ENCODE results near the gene BEND5.

DNA sequence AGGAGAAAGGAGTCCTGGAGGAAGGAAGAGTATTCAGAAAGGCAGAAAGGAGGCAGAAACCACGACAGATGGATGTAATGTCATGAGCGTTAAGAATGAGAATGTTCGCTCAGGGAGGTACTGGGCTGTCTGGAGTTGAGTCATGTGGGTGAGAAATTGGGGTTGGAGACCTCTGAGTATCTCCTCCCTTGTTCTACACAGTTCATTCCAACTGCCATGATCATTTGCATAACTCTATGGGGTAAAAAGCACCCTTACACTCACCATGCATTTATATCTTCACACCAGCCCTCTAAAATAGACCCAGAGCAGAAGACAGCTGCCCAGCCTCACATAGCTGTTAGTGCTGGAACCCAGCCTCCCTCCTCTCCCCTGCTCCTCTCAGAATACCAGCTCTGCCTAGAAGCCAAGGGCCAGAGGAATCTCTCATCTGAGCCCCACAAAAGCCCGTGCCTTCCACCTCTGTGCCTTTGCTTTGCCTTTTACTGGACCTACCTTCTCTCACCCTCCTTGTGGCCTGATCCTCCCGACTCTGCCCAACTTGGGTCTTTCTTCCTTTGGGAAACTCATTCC is 85.2 kb downstream of the BEND5 start:
- TF ChIP-seq, protein P1, sequence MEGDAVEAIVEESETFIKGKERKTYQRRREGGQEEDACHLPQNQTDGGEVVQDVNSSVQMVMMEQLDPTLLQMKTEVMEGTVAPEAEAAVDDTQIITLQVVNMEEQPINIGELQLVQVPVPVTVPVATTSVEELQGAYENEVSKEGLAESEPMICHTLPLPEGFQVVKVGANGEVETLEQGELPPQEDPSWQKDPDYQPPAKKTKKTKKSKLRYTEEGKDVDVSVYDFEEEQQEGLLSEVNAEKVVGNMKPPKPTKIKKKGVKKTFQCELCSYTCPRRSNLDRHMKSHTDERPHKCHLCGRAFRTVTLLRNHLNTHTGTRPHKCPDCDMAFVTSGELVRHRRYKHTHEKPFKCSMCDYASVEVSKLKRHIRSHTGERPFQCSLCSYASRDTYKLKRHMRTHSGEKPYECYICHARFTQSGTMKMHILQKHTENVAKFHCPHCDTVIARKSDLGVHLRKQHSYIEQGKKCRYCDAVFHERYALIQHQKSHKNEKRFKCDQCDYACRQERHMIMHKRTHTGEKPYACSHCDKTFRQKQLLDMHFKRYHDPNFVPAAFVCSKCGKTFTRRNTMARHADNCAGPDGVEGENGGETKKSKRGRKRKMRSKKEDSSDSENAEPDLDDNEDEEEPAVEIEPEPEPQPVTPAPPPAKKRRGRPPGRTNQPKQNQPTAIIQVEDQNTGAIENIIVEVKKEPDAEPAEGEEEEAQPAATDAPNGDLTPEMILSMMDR (IDR thresholded peaks at IDR 0.05), result no peak
- no peak for TF ChIP-seq POLR2A (IDR thresholded peaks at IDR 0.05)

Measured in sigmoid colon (tissue), 3 donors.